ENCODE measurements around the gene HIRA. TPM values are rescaled to one million over a fixed set of nuclear protein-coding genes. Genes with fewer than 3 reads are reported as not detected.

HIRA gene
- total RNA-seq, 1 donor from 2014 or later = 10.5 TPM

- DNase-seq = no peak
These were observed 74.0 kb downstream of the HIRA start for GRCh38 chr22:19357270-19358105.

DNA sequence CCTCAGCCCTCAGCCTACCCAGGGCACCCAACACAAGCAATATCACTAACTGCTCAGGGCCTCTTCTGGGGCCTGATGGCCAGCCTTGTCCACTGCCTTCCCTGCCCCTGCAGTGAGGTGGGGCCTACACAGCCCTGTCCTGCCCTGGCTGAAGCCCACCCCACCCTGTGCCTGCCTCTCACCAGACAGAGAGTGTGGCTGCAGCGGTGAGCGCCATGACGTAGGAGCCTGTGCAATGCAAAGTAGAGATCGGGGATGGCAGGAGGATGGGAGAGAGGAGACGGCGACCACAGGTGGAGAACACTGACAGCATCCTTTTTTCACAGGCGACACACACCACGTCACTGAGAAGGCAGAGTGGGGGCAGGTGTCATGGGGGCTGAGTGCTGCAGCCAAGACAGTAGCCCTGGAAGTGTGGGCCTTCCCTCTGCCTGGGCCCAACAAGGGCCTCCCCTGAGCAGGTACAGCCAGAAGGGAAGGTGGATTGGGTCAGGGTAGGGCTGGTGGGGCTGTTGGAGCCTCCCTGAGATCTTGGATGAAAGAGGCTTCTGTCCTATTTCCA, 74.7 kb downstream of the HIRA start:
- DNase-seq = no peak

DNA sequence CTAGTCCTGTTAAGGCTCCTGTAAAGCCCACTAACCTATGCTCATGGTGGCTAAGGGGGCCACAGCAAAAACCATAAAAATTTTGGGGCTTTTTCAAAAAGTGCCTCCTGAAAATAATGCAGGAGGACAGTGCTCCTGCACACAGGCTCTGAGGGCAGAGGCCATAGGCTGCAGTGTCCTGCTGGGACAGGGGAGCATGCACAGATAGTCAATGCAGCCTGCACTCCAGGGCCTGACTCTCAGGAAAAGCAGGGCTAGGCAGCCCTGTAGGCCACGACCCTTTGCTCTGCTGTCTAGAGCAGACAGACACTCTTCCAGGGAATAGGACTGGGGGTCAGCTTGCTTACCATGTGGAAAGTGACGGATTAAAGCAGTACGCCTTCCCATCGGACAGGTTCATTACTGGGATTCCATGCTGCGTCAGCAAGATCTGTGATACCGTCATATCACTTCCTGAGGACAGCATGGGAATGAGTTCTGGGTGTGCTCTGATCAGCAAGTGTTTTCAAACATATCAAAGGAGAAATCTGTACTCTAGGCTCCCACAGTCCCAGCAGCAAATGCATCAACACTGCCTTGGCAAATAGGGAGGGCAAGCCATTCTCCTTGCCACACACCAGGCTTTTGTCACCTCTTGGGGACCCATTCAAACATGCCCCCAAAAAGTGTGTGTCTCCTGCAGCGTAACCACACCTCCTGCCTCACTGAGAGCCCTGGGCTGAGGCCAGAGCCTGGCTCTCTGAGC, 75.9 kb downstream of the HIRA start:
- DNase-seq = no peak

- DNase-seq = no peak
These were observed 77.3 kb downstream of the HIRA start for GRCh38 chr22:19354201-19354600.

GRCh38 chr22:19353363-19354131, 78.0 kb downstream of the HIRA start:
- DNase-seq = no peak

DNA sequence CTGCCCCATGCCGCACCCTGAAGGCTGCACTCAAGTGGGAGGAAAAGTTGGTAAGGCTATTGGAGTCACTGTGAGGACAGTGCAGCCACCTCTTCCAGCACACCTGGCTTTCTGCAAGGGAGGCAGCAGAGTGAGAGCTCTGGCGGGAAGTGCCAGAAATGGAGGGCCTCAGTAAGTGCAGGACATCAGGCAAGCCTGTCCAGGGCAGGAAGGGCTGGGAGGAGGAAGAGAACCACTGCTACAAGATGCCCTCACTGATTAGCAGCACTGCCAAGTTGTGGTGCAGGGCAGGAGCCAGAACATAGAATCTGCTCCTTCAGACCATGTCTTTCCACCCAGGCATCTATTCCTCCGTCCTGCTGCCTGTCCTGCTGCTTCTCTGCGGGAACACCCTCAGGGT, 78.8 kb downstream of the HIRA start:
- no peak for DNase-seq

DNA sequence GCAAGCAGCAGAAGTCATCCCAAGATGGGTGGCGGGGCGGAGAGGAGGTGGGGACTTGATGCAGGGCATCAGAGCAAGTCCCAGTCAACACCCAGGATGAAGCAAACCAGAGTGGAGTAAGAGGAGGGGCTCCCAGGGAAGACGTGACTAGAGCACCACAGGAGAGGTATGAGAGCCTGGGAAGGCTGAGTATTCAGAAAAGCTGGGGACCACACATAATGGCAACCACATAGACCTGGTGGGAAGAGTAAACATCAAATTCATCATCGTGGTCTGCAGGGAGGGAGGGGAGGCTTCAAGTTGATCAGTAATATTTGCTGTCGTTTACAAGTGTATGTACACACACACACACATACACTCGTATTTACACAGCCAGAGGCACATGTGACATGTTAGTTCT, 79.3 kb downstream of the HIRA start:
- DNase-seq = no peak

DNA sequence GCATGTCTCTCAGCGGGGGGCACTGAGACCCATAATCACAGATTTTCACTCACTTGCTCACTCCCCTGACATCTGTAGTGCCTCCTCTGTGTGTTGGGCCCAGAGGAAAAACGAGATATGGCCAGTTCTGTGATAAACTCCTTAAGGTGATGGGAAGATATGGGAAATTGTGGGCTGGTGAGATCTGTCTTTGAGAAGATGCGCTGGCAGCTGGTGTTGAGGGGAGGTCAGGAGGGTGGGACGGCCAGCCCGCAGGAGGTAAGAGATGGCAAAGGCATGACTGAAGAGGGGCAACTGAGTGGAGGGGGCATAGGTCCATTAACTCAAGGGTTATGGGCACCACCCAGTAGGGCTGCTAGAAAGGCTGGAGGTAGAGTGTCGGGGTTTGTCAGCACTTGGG, 79.9 kb downstream of the HIRA start:
- DNase-seq = no peak

GRCh38 chr22:19350947-19351346, 80.6 kb downstream of the HIRA start:
- no peak for DNase-seq

DNA sequence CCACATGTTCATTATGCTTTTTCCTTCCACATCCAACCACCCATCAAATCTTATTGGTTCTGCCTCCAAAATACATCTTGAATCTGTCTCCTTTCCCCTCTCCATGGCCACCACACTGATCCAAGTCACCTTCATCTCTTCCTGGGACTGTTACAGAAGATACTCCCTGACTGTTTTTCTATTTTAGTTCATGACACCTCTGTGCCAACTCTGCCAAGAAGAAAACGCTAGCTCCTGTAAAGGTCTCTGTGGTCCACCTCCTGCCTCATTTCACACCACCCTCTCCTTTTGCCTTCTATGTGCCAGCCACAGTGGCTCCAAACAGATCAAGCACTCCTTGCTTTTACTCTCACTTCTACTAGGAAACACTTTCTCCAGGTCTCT, 81.1 kb downstream of the HIRA start:
- no peak for DNase-seq

- no peak for DNase-seq
These were observed 81.6 kb downstream of the HIRA start for GRCh38 chr22:19349778-19350475.

DNA sequence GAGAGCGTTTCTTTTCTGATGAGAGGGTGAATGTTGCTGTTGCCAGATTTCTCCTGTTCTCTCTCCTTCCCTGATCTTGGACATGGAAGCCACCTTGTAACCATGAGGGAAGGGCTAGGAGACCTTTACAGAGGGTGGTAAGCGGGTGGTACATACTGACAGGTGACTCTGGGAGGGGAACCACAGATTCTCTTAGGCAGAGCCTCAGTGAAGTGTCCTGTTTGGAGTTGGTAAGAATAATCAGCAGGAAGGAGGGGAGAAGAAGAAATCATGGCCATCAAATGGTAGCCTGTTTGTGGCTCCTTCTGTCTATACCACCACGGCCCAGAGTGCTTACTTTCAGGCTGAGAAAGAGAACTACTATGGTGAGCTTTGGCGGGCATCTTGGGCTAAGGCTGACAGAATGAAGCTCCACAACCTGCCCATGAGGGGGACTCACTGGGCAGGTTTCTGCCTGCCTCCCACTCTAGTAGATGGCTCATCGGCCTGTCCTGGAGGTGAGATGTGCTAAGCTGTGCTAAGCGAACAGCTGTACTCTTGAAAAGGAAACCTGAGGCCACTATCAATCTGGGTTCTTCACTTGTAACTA, 84.8 kb downstream of the HIRA start:
- no peak for DNase-seq

GRCh38 chr22:19344420-19344819, 87.1 kb downstream of the HIRA start:
- no peak for DNase-seq

DNA sequence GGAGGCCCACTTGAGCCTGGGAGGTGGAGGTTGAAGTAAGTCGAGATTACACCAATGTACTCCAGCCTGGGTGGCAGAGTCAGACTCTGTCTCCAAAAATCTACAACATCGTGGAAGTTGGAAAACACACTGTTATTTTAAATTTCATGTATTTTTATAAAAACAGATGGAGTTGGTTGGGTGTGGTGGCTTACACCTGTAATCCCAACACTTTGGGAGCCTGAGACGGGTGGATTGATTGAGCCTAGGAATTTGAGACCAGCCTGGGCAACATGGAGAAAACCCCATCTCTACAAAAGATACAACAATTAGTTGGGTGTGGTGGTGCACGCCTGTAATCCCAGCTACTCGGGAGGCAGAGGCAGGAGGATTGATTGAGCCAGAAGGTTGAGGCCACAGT, 88.1 kb downstream of the HIRA start:
- no peak for DNase-seq

GRCh38 chr22:19341500-19341899, 90.0 kb downstream of the HIRA start:
- DNase-seq = no peak

DNA sequence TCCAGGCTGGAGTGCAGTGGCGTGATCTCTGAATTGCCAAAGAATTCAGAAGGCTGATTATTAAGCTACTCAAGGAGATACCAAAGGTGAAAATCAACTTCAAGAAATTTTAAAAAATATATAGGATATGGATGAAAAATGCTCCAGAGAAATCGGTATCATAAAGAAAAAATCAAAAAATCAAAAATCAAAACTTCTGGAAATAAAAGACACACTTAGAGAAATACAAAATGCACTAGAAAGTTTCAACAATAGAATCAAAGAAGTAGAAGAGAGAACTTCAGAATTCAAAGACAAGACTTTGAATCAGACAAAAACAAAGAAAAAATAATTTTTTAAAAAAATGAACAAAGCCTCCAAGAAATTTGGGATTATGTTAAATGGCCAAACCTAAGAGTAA, 94.4 kb downstream of the HIRA start:
- DNase-seq = no peak

DNA sequence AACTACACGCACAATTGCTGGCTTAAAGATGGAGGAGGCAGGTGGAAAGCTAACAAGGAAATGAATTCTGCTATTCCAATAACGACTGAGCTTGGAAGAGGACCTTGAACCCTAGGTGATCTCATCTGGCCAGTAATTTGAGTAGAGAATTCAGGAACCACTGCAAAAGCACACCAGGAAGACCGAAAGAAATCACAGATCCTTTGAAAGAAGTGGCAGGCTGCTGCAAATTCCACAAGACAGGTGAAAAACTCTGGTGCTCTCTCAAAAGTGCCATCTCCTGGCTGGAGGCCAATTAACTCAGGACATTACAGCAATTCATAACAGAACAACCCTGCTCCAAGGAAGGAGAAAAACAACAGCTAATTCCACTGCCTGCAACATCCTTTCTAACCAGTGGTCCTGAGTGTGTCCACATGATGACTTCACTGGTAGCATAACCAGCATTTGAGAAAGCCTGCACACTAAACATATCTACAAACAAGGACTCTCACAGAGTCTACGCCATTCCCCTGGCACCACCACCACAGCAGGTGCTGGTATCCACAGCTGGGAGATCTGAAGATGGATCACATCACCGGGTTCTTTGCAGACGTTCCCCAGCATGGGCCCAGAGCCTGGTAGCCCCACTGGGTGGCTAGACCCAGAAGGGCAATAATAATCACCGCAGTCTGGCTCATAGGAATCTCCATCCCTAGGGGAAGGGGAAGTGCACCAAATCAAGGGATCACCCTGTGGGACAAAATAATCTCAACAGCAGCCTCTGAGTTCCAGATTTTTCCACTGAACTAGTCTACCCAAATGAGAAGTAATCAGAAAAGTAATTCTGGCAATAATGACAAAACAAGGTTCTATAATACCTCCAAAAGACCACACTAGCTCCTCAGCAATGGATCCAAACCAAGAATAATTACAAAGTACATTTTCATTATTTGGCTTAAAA, 95.1 kb downstream of the HIRA start:
- no peak for DNase-seq

DNA sequence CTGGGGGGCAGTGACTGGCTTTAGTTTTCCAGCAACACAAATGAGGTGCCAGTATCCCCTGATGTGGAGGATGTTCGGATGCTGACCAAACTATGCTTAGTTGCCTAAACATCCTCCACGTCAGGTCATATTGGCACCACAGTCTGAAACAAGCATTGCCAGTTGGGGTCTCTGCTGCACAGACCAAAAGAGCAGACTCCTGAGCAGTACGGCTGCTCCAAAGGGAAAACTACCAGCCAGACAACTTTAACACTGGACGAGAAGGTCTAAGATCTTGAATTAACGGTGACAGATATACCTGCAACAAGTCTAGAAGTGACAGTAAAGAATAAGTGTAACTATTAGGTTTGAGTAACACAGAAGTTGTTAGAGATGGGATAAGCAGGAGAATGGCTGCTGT, 99.6 kb downstream of the HIRA start:
- DNase-seq = no peak

DNA sequence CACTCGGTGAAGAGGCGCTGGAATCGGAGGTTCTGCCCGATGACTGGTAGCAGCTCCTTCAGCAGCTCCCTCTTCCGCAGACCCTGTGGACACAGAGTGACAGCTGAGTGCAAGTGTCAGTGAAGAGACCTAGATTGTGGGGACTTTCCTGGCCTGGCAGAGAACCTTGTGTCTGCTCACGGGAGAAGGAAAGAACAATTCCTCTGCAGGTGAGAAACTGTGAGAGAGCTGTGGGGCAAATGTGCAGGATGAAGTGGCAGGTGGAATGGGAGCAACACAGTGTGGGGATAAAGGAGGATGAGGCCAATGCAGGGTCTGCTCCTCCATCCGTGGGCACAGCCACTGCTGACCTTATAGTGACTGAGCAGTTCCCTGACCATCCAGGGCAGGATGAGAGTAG, 100.1 kb downstream of the HIRA start:
- no peak for DNase-seq

DNA sequence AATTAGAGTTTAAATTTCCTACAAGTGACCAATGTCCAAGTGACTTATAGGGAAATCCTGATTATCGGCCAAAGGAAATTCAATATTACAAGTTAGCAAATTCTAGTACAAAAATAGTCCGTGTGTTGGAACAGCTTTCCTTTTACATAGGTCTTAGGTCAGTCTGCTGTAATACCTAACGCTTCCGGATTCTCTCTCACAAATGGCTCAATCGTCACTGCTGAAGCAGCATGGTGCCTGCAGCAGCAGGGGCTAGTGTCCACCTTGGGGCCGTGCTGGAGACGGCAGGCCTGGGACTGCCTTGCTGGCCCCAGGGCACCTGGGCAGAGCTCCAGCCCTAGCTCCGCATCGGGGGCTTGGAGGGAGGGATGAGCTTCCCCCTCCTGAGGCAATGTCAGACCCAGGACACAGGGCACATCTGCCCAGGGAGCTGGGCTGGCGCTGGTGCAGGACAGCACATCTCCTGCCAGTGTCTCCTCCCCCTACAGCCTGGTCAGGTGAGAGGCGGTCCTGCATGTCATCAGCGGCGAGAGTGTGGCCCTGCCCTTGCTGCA, 100.6 kb downstream of the HIRA start:
- no peak for DNase-seq
